ENCODE measurements around the gene GMIP. TPM values are rescaled to one million over a fixed set of nuclear protein-coding genes. Genes with fewer than 3 reads are reported as not detected.
"Not testable (repeated sequence)": the region's sequence is repeated elsewhere in the genome, so short reads cannot be mapped to it uniquely, and the experiment has no call there.

GMIP gene
- total RNA-seq, 3 donors from 2014 or later: 18.1 to 35.5 (median 33.1) TPM

DNA sequence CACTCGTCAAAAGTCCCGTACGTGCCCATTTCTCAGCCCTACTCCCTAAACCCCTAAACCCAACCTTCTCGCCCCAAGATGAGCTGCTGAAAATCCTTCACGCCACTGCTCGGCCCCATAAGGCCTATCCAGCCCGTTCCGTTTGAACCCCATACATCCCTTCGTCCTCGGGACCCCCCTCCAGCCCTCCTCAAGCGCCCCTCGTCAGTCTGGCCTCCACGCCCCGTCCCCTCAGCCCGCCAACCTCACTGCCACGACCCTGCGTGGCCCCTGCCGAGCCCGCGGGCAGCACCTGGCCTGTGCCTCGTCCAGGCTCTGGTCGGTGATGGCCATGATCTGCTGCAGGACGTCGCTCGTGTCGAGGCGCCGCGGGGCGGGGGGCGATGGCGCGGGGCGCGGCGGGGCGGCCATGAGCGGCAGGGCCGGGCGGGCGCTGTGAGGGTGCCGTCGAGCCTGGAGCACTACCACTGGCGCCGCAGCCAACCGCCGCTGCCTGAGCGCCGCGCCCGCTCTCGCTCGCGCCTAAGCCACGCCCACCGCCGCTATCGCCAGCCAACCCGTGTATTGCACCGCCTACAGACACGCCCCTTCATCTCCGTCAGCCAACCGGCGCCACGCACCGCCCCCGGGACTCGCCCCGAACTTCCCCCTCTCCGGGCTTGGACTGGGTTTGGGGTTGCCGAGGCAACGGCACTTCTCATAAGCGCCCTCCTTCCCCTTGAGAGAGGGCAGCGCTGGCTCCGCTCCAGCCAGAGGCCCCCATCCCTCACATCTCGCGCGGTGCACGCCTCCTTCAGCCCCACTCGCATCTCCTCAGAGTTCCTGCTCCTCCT lies 25.0 kb downstream of the GMIP start, which contains the start of gene PBX4:
Gene PBX4 (minus strand): TSS at position 469 of the 833 bp plus-strand sequence. CDS start 58 bp downstream, at position 411.
- H3K4me1 ChIP-seq (ENCODE audit: low read depth): peaks cover 12% of the 10 kb centered on the region
- DNase-seq (peak; percentile 98), ATAC-seq (peak; percentile 99)
- intact Hi-C loops (cut with DNase I, micrococcal nuclease): no loop called here
- TF ChIP-seq, protein P1, sequence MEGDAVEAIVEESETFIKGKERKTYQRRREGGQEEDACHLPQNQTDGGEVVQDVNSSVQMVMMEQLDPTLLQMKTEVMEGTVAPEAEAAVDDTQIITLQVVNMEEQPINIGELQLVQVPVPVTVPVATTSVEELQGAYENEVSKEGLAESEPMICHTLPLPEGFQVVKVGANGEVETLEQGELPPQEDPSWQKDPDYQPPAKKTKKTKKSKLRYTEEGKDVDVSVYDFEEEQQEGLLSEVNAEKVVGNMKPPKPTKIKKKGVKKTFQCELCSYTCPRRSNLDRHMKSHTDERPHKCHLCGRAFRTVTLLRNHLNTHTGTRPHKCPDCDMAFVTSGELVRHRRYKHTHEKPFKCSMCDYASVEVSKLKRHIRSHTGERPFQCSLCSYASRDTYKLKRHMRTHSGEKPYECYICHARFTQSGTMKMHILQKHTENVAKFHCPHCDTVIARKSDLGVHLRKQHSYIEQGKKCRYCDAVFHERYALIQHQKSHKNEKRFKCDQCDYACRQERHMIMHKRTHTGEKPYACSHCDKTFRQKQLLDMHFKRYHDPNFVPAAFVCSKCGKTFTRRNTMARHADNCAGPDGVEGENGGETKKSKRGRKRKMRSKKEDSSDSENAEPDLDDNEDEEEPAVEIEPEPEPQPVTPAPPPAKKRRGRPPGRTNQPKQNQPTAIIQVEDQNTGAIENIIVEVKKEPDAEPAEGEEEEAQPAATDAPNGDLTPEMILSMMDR (IDR thresholded peaks at IDR 0.05): no peak
- peak within 1 kb of the TSS; percentile 6 for H3K4me3 ChIP-seq
- H3K9me3 ChIP-seq: no peaks in the 10 kb centered on the region
- H3K36me3 ChIP-seq (ENCODE audit: low read depth): no peaks in the 10 kb centered on the region

DNA sequence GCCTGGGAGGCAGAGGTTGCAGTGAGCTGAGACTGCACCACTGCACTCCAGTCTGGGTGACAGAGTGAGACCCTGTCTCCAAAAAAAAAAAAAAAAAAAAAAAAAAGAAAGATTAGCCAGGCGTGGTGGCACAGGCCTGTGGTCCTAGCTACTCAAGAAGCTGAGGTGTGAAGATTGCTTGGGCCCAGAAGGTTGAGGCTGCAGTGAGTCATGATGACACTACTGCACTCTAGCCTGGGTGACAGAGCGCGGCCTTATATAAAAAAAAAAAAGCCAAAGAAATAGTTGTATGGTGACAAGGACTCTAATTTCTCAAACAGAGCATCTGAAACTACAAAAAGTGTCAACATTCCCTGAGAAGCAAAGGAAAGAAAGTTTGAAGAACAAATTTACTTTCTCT lies 28.4 kb downstream of the GMIP start:
- Histone ChIP-seq H3K36me3 (ENCODE audit: low read depth) (no peaks in the 10 kb centered on the region), H3K4me3 (no peak overlapping the region), H3K9me3 (no peaks in the 10 kb centered on the region), H3K4me1 (ENCODE audit: low read depth) (peaks cover 12% of the 10 kb centered on the region)
- no peak for DNase-seq
- TF ChIP-seq, protein P1 (IDR thresholded peaks at IDR 0.05): no peak
- intact Hi-C loops (cut with DNase I, micrococcal nuclease): no loop called here
- ATAC-seq: no peak

DNA sequence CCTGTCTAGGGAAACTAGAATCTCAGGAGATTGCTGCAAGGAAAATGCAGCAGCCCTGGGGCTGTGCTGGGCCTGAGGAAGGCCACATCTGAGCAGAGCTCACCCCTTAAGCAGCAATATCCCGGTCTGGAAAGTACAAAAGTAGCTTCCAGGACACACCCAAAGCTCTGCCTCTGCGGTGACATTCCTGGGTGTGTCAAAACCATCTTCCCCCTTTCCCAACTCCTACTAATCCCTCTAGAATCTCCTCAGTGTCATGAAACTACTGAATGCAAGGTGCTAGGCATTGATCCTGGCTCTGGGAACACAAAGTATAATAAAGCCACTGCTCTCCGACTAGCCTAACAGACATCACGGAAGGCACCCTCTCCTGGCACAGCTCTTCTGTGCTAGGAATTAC lies 30.0 kb downstream of the GMIP start:
- Histone ChIP-seq H3K9me3 (no peaks in the 10 kb centered on the region), H3K36me3 (ENCODE audit: low read depth) (no peaks in the 10 kb centered on the region), H3K4me3 (no peak overlapping the region), H3K4me1 (ENCODE audit: low read depth) (peaks cover 6% of the 10 kb centered on the region)
- intact Hi-C loops (cut with DNase I, micrococcal nuclease): no loop called here
- no peak for DNase-seq
- TF ChIP-seq, protein P1 (IDR thresholded peaks at IDR 0.05): no peak
- ATAC-seq: peak; percentile 82

DNA sequence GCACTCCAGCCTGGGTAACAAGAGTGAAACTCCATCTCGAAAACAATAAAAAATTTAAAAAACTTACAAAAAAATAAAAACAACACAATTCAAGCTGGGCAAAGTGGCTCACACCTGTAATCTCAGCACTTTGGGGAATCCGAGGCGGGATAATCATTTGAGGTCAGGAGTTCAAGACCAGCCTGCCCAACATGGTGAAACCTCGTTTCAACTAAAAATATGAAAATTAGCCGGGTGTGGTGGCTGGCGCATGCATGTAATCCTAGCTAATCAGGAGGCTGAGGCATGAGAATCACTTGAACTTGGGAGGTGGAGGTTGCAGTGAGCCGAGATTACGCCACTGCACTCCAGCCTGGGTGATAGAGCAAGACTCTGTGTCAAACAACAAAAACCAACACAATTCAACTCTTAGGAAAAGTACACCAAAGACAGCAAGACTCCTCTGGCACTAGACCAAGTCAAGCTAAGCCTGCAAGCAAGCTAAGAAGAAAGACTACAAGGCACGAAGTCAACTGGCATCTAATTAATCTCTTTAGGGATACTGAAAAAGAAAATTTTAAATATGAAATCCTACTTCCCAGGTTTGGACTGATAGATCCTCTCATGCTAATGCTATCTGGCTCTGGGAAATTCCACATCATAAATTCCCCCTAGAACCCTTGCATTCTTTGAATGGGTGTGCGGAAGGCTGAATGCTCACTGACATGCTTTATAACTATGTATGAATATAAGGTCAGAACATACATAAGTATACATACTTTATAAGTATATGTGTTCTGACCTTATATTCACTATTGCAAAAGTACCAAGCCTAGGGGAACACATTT lies 32.9 kb downstream of the GMIP start:
- H3K4me3 ChIP-seq: no peak overlapping the region
- H3K4me1 ChIP-seq (ENCODE audit: low read depth): peaks cover 4% of the 10 kb centered on the region
- TF ChIP-seq, protein P1 (IDR thresholded peaks at IDR 0.05): no peak
- DNase-seq: no peak
- H3K36me3 ChIP-seq (ENCODE audit: low read depth): no peaks in the 10 kb centered on the region
- intact Hi-C loops (cut with DNase I, micrococcal nuclease): no loop called here
- ATAC-seq: no peak
- no peaks in the 10 kb centered on the region for H3K9me3 ChIP-seq

DNA sequence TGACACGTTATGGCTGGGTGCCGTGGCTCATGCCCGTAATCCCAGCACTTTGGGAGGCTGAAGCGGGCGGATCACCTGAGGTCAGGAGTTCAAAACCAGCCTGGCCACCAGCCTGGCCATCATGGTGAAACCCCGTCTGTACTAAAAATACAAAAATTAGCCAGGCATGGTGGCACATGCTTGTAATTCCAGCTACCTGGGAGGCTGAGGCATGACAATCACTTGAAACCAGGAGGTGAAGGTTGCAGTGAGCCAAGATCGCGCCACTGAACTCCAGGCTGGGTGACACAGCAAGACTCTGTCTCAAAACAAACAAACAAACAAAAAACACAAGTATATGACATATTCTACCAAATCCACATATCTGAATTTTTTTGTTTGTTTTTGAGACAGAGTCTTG lies 36.8 kb downstream of the GMIP start:
- H3K4me3 ChIP-seq; intact Hi-C loops (cut with DNase I, micrococcal nuclease); H3K4me1 ChIP-seq (ENCODE audit: low read depth); H3K9me3 ChIP-seq; DNase-seq; ATAC-seq; H3K36me3 ChIP-seq (ENCODE audit: low read depth): not testable (repeated sequence)

DNA sequence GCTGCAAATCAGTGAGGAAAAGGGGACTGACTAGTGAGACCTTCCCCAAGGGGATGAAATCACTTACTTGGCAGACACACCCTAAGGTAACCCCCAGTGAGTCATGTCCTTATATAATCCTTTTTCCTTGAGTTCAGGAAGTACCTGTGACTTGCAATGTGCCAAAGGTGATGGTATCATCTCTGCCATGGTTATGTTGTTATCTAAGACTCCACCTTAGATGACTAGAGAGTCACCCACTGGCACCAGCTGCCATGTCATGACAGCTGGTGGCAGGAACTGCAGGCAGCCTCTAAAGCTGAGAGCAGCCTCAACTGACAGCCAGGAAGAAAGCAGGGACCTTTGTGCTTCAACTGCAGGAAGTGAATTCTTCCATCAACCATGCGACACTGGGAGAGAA lies 37.4 kb downstream of the GMIP start:
- ATAC-seq: peak; percentile 96
- Histone ChIP-seq H3K36me3 (ENCODE audit: low read depth) (no peaks in the 10 kb centered on the region), H3K4me3 (no peak overlapping the region), H3K4me1 (ENCODE audit: low read depth) (peaks cover 13% of the 10 kb centered on the region), H3K9me3 (no peaks in the 10 kb centered on the region)
- intact Hi-C loops (cut with DNase I, micrococcal nuclease): no loop called here
- TF ChIP-seq, protein P1 (IDR thresholded peaks at IDR 0.05): no peak
- peak; percentile 70 to 77 (median 77) for DNase-seq

Measured in mucosa of descending colon (tissue), 3 donors.